A673 (cell line): Measurements from ENCODE around the gene ZC3H15. TPM values are rescaled to one million over a fixed set of nuclear protein-coding genes. Genes with fewer than 3 reads are reported as not detected.
"Not testable (repeated sequence)": the region's sequence is repeated elsewhere in the genome, so short reads cannot be mapped to it uniquely, and the experiment has no call there.

Experiments
- Bru-seq: library from RNA; stranded (reverse); fragments of 400-500 nt; gene quantifications from one replicate; lab custom pipeline; 2021; lab: Mats Ljungman, UMichigan
- BruChase-seq, 2 experiments: library from RNA; stranded (reverse); fragments of 400-500 nt; gene quantifications; one replicate each; lab custom pipeline; 2021; lab: Mats Ljungman, UMichigan
- BruUV-seq: library from RNA; stranded (reverse); fragments of 400-500 nt; replicated peaks from 2 replicates; lab custom pipeline; 2021; lab: Mats Ljungman, UMichigan
- CTCF ChIA-PET: fragments of 300-600 bp; sonication (Branson Sonifier 250); formaldehyde crosslinking; loops from one replicate; lab custom pipeline; 2022; ENCODE audit warnings: antibody characterized with exemption; lab: Charles Lee
- POLR2A ChIA-PET: fragments of 300-600 bp; sonication (Branson Sonifier 250); formaldehyde crosslinking; loops from one replicate; lab custom pipeline; 2022; ENCODE audit warnings: antibody characterized with exemption; ENCODE audit not compliant: low non-redundant PET; lab: Charles Lee
- DNase-seq: peaks from one replicate; pipeline ENCODE4 v3.0.0-alpha.2; 2015; ENCODE audit warnings: low spot score
- H3K27ac ChIP-seq: fragments of 200-600 bp; sonication (generic); 2 replicates; pipeline ENCODE4 v1.5.1; 2016; ENCODE audit warnings: mixed run types, low read depth, mild to moderate bottlenecking, mixed read lengths, antibody characterized with exemption, low read length; ENCODE audit not compliant: poor library complexity, severe bottlenecking
- H3K27me3 ChIP-seq: fragments of 200-600 bp; sonication (generic); replicated peaks from 2 replicates; pipeline ENCODE4 v1.6.1; 2017; ENCODE audit warnings: mixed run types, low read depth, mild to moderate bottlenecking, mixed read lengths, antibody characterized with exemption, low read length; ENCODE audit not compliant: insufficient read depth, poor library complexity
- H3K36me3 ChIP-seq: fragments of 200-600 bp; sonication (generic); 2 replicates; pipeline ENCODE4 v1.6.1; 2016; ENCODE audit warnings: mixed run types, mild to moderate bottlenecking, mixed read lengths, antibody characterized with exemption, low read length; ENCODE audit not compliant: insufficient read depth, poor library complexity, severe bottlenecking
- H3K4me1 ChIP-seq: fragments of 200-600 bp; sonication (generic); 2 replicates; pipeline ENCODE4 v1.6.1; 2017; ENCODE audit warnings: mixed run types, mild to moderate bottlenecking, mixed read lengths, antibody characterized with exemption, low read length; ENCODE audit not compliant: insufficient read depth, poor library complexity, severe bottlenecking
- H3K4me3 ChIP-seq: fragments of 200-600 bp; sonication (generic); 2 replicates; pipeline ENCODE4 v1.5.1; 2016; ENCODE audit warnings: low read depth, mixed run types, mild to moderate bottlenecking, mixed read lengths, low read length; ENCODE audit not compliant: poor library complexity, severe bottlenecking
- H3K9me3 ChIP-seq: fragments of 200-600 bp; sonication (generic); 2 replicates; pipeline ENCODE4 v1.6.1; 2016; ENCODE audit warnings: mixed run types, low read depth, mild to moderate bottlenecking, mixed read lengths, antibody characterized with exemption, low read length; ENCODE audit not compliant: poor library complexity, severe bottlenecking
- CTCF ChIP-seq: fragments of 300-800, 200-600 bp; sonication (generic); conservative IDR thresholded peaks from 2 replicates; pipeline ENCODE4 v1.5.1; 2017; ENCODE audit warnings: low read depth, mild to moderate bottlenecking, antibody characterized with exemption, low read length, moderate library complexity, mixed read lengths
- EZH2 ChIP-seq: fragments of 200-600 bp; sonication (generic); IDR thresholded peaks from 2 replicates; pipeline ENCODE4 v1.6.1; 2017; ENCODE audit warnings: borderline replicate concordance, low read depth, mild to moderate bottlenecking, mixed read lengths, antibody characterized with exemption, low read length; ENCODE audit not compliant: poor library complexity, severe bottlenecking
- intact Hi-C: fragments of 100-400 bp; cut with micrococcal nuclease; formaldehyde crosslinking; loops from one replicate; pipeline ENCODE4 v1.10.0; 2022; ENCODE audit not compliant: unreplicated experiment
- long read RNA-seq: library from polyadenylated mRNA; stranded (forward); transcript quantifications from one replicate; pipeline ENCODE4 v2.0.0, GENCODE V29; 2022
- total RNA-seq: library from RNA; stranded (reverse); gene quantifications from 2 replicates; pipeline ENCODE4 v1.2.3, GENCODE V29; 2021

ZC3H15 gene
- total RNA-seq (86.1 and 95.1 TPM in 2 replicates), Bru-seq, nascent RNA (percentile 97 among the genes with signal in this experiment), BruChase-seq, experiment 1, labeled RNA remaining after a 2-hour chase (percentile 92 among the genes with signal in this experiment), BruChase-seq, experiment 2, labeled RNA remaining after a 6-hour chase (percentile 94 among the genes with signal in this experiment)
- long read RNA-seq, transcript ZC3H15-201 (10 exons, 2,138 nt) = major isoform, 181 of 202 reads
- long read RNA-seq, partial matches to known transcripts = 4 of 202 reads
- long read RNA-seq, other reads (novel, unspliced or antisense) = 16 of 202 reads

- Histone ChIP-seq H3K9me3 (no peaks in the 10 kb centered on the region), H3K4me1 (peaks cover 27% of the 10 kb centered on the region), H3K27me3 (no peaks in the 10 kb centered on the region), H3K27ac (peak within 1 kb of the TSS; percentile 89), H3K36me3 (no peaks in the 10 kb centered on the region), H3K4me3 (peak within 1 kb of the TSS; percentile 89)
- intact Hi-C loops = no loop called here
- BruUV-seq = no TSS peak
- peak; percentile 99 for DNase-seq
- ChIA-PET CTCF (interaction anchor here (0.7 kb wide), 1 partner anchor 25 kb away, joined by 3 read pairs; no protein-coding TSS in a partner anchor), POLR2A (no interaction called here)
- no peak for TF ChIP-seq CTCF
- TF ChIP-seq EZH2 = no peak
Observed at GRCh38 chr2:186485871-186486650, at the start of gene ZC3H15. TSS of gene ZC3H15 (plus strand) at chr2:186486260. CDS start at chr2:186486383, 123 bp downstream.

- no TSS peak for BruUV-seq
- no peak overlapping the region for H3K27ac ChIP-seq
- no peaks in the 10 kb centered on the region for H3K9me3 ChIP-seq
- ChIA-PET POLR2A (no interaction called here), CTCF (no interaction called here)
- no peak overlapping the region for H3K4me3 ChIP-seq
- H3K27me3 ChIP-seq = no peaks in the 10 kb centered on the region
- no peaks in the 10 kb centered on the region for H3K4me1 ChIP-seq
- intact Hi-C loops = no loop called here
- DNase-seq = no peak
- H3K36me3 ChIP-seq = no peaks in the 10 kb centered on the region
- TF ChIP-seq CTCF = no peak
- no peak for TF ChIP-seq EZH2
Observed at GRCh38 chr2:186437719-186438118, 48.3 kb upstream of the ZC3H15 start.

GRCh38 chr2:186439673-186440095, 46.4 kb upstream of the ZC3H15 start:
- H3K4me1 ChIP-seq, CTCF ChIA-PET, H3K27ac ChIP-seq, H3K9me3 ChIP-seq, POLR2A ChIA-PET, DNase-seq, H3K27me3 ChIP-seq, H3K4me3 ChIP-seq, intact Hi-C loops, BruUV-seq, H3K36me3 ChIP-seq: not testable (repeated sequence)
